Frontal cortex (tissue), 4 donors: ENCODE measurements around the gene TANC2. TPM values are rescaled to one million over a fixed set of nuclear protein-coding genes. Genes with fewer than 3 reads are reported as not detected.

Experiments used
- DNase-seq, 2 donors: peaks; one replicate each; pipeline ENCODE4 v3.0.0; 2012; ENCODE audit warnings: low spot score in 2 of 2
- FAIRE-seq: peaks from 2 replicates; lab custom pipeline; 2012; peaks lifted over from hg19 to GRCh38; lab: Jason Lieb, UNC
- small RNA-seq: library from RNA; depleted of rRNA; stranded (forward); fragments of <200 nt; gene quantifications from one replicate; pipeline ENCODE3, GENCODE V24; 2014
- total RNA-seq: library from RNA; depleted of rRNA; stranded (reverse); fragments of >200 nt; gene quantifications from one replicate; pipeline ENCODE4 v1.2.3, GENCODE V29; 2014
- donor health status: control.
- donor health status: control.
- donor health status: control.

Gene TANC2
- total RNA-seq, 1 donor from 2014 or later = 124 TPM

DNA sequence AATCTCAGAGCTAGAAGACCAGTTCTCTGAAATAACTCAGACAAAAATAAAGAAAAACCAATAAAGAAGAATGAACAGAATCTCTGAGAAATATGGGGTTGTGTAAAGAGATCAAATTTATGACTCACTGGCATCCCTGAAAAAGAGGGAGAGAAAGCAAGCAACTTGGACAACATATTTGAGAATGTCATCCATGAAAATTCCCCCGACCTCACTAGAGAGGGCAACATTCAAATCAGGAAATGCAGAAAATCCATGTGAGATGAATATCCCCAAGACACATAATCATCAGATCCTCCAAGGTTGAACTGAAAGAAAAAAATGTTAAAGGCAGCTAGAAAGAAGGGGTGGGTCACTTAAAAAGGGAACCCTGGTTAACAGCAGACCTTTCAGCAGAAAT is 32.1 kb downstream of the TANC2 start:
- FAIRE-seq (no peak), DNase-seq (no peak)

DNA sequence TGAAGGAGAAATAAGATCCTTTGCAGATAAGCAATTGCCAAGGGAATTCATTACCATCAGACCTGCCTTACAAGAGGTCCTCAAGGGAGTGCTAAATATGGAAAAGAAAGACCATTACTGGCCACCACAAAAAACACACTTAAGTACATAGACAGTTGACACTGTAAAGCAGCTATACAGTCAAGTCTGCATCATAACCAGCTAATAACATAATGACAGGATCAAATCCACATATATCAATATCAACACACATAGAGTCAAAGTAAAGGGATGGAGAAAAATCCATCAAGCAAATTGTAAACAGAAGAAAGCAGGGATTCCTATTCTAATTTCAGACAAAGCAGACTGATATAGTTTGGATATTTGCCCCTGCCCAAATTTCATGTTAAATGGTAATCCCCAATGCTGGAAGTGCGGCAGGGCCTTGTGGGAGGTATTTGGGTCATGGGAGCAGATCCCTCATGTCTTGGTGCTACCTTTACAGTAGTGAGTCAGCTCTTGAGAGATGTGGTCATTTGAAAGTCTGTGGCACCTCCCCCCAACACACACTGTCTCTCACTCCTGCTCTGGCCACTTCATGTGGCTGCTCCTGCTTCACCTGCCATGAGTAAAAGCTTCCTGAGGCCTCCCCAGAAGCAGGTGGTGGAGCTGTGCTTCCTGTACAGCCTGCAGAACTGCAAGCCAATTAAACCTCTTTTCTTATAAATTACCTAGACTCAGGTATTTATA is 32.8 kb downstream of the TANC2 start:
- DNase-seq (no peak), FAIRE-seq (no peak)

DNA sequence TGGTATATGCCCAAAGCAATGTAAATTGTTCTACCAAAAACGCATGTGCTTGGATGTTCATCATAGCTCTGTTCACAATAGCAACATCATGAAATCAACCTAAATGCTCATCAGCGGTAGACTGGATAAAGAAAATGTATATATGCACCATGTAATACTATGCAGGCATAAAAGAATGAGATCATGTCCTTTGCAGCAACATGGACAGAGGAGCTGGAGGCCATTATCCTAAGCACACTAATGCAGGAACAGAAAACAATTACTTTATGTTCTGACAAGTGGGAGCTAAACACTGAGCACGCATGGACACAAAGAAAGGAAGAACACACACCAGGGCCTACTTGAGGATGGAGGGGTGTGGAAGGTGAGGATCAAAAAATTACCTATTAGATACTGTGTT is 33.7 kb downstream of the TANC2 start:
- FAIRE-seq (no peak), DNase-seq (no peak)

DNA sequence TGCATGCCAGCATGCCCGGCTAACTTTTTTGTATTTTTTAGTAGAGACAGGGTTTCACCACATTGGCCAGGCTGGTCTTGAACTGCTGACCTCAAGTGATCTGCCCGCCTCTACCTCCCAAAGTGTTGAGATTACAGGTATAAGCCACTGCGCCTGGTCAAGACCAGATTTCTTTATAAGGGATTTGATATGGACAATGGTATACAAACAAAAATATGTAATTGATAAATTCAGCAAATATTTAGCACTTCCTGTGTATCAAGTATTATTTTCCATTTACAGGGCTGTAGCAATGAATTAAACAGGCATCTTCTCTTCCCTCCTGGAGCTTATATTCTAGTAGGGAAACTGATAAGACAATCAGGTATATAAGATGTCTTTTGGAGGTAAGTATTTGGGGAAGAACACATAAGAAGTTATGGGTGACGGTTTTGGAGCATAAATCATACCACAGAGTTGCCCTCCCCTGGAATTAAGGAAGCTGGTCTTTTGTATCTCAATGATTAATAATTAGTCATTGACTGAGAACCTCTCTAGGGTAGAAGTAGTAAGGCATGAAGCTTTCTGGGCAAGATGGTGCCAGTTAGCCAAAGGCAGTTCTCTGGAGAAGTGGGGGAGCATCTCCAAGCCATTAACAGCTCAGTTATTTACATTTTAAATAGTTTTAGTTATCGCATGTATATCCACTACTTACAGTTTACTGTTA is 35.8 kb downstream of the TANC2 start:
- no peak for DNase-seq
- FAIRE-seq = no peak

DNA sequence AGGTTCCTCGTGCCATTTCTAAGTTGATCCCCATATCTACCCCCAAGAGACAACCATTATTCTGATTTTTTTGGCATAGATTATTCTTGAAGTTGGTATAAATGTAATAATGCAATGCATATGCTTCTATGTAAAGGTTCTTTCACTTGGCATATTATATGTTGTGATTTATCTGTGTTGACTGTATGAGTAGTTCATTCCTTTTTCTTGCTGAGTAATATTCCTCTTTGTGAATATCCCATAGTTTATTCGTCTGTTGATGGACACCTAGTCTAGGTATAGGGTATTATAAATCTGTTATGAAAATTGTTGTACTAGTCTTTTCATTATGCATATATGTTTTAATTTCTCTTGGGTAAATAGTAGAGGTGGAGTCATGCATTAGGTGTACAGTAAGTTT is 36.6 kb downstream of the TANC2 start:
- FAIRE-seq = no peak
- no peak for DNase-seq

DNA sequence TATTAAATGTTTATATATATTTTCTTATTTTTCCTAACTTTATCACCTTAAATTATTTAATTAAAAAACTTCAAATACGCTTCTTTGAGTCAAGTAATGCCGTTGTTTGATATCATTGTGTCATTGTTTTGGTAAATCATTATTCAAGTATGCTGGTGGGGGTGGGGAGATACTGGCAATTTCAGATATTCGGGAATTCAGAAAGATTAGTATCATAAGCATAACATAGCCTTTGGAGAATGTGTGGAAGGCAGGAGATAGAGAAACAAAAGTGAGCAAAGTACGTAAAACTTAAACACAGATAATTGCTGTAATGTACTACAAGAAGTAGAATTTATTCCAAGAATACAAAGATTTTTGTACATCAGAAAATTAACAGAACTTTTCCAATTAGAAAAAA is 49.8 kb downstream of the TANC2 start:
- FAIRE-seq (no peak), DNase-seq (no peak)

Small RNA genes within 50 kb of the gene (small RNA-seq; reads per million reads assigned to genes)
- gene MIR633 = not detected

Other genes with a start within 250 kb of the TANC2 start
- 0.41 TPM for gene MARCHF10, start 157.9 kb upstream of the TANC2 start, total RNA-seq